Naive thymus-derived CD4-positive, alpha-beta T cell (primary cell): ENCODE data around the gene MED13. TPM values are rescaled to one million over a fixed set of nuclear protein-coding genes. Genes with fewer than 3 reads are reported as not detected.

ENCODE experiments used
- ATAC-seq: fragments of 150-1000 bp; cut with Tn5 transposase; 2 replicates; pipeline ENCODE4 v1.10.0; 2021; ENCODE audit warnings: mild to moderate bottlenecking, moderate library complexity
- CTCF ChIA-PET: fragments of 350-600 bp; sonication (Branson Sonifier 250); formaldehyde crosslinking; loops from one replicate; lab custom pipeline; 2021; ENCODE audit warnings: antibody characterized with exemption; lab: Charles Lee
- POLR2A ChIA-PET: fragments of 350-600 bp; sonication (Branson Sonifier 250); formaldehyde crosslinking; loops from one replicate; lab custom pipeline; 2021; ENCODE audit warnings: antibody characterized with exemption, inconsistent platforms; lab: Charles Lee
- DNase-seq, 9 donors: peaks; one replicate each; pipeline versions ENCODE4 v3.0.0 to v3.0.0-alpha.2; 2020 to 2022; ENCODE audit warnings: mixed read lengths in 1 of 9
- H3K27ac ChIP-seq: one replicate; pipeline ENCODE4 v1.7.0; 2013; ENCODE audit warnings: mild to moderate bottlenecking, low read depth, low read length, moderate library complexity
- H3K27me3 ChIP-seq, 2 donors: one replicate each; pipeline ENCODE4 v1.7.0; 2013; ENCODE audit warnings: low read length in 2 of 2, mild to moderate bottlenecking in 2 of 2, moderate library complexity in 2 of 2; ENCODE audit not compliant: control insufficient read depth in 2 of 2, insufficient read depth in 2 of 2
- H3K36me3 ChIP-seq, 3 experiments: 1 replicate in 2 of 3; 2 replicates in 1 of 3; pipeline ENCODE4 v1.7.0; 2013; ENCODE audit warnings: low read length in 3 of 3, mild to moderate bottlenecking in 3 of 3, moderate library complexity in 1 of 3; ENCODE audit not compliant: insufficient read depth in 3 of 3, control insufficient read depth in 2 of 3
- H3K4me1 ChIP-seq, 2 donors: one replicate each; pipeline ENCODE4 v1.7.0; 2013; ENCODE audit warnings: low read length in 2 of 2, mild to moderate bottlenecking in 2 of 2, moderate library complexity in 1 of 2; ENCODE audit not compliant: control insufficient read depth in 2 of 2, insufficient read depth in 2 of 2
- H3K4me3 ChIP-seq: 2 replicates; pipeline ENCODE4 v1.7.0; 2013; ENCODE audit warnings: mild to moderate bottlenecking, low read length
- H3K9me3 ChIP-seq, 3 experiments: 1 replicate in 2 of 3; 2 replicates in 1 of 3; pipeline ENCODE4 v1.7.0; 2013; ENCODE audit warnings: low read length in 3 of 3; ENCODE audit not compliant: control insufficient read depth in 2 of 3
- H3K27ac Mint-ChIP-seq, 9 donors: one replicate each; pipeline ENCODE4 v1.8.0; 2020 to 2022; ENCODE audit warnings: mixed read lengths in 9 of 9, mild to moderate bottlenecking in 8 of 9, moderate library complexity in 5 of 9, inconsistent platforms in 2 of 9
- H3K27me3 Mint-ChIP-seq, 5 donors: one replicate each; pipeline ENCODE4 v1.8.0; 2021 to 2022; ENCODE audit warnings: mixed read lengths in 5 of 5, mild to moderate bottlenecking in 1 of 5
- H3K36me3 Mint-ChIP-seq, 5 donors: one replicate each; pipeline ENCODE4 v1.8.0; 2020 to 2022; ENCODE audit warnings: mixed read lengths in 5 of 5, mild to moderate bottlenecking in 3 of 5, inconsistent platforms in 1 of 5
- H3K4me1 Mint-ChIP-seq, 7 donors: one replicate each; pipeline ENCODE4 v1.8.0; 2020 to 2022; ENCODE audit warnings: mixed read lengths in 7 of 7, mild to moderate bottlenecking in 3 of 7, inconsistent platforms in 1 of 7
- H3K4me3 Mint-ChIP-seq, 10 donors: one replicate each; pipeline ENCODE4 v1.8.0; 2020 to 2022; ENCODE audit warnings: mild to moderate bottlenecking in 10 of 10, mixed read lengths in 10 of 10, moderate library complexity in 6 of 10, inconsistent platforms in 2 of 10
- H3K9me3 Mint-ChIP-seq, 11 donors: one replicate each; pipeline ENCODE4 v1.8.0; 2020 to 2022; ENCODE audit warnings: mixed read lengths in 11 of 11, mild to moderate bottlenecking in 4 of 11, inconsistent platforms in 1 of 11, moderate library complexity in 1 of 11
- intact Hi-C, 2 donors: fragments of 100-400 bp; cut with micrococcal nuclease; formaldehyde crosslinking; loops; one replicate each; pipeline ENCODE4 v1.15.1; 2023
- polyA plus RNA-seq, 2 donors: library from polyadenylated mRNA; unstranded; fragments of 300-500 nt; fragmentation: Illumina TruSeq; gene quantifications; one replicate each; pipeline ENCODE4 v1.2.3, GENCODE V29; 2021
- total RNA-seq, 6 experiments: library from RNA in 5 of 6; stranded (reverse) in 5 of 6; gene quantifications; 1 replicate in 5 of 6; 2 replicates in 1 of 6; pipeline ENCODE4 v1.2.3 and lab custom pipeline; 2021 to 2026

The MED13 gene
- total and polyA plus RNA-seq, 7 experiments from 2014 or later: 3.6 to 84.8 (median 70.0) TPM

DNA sequence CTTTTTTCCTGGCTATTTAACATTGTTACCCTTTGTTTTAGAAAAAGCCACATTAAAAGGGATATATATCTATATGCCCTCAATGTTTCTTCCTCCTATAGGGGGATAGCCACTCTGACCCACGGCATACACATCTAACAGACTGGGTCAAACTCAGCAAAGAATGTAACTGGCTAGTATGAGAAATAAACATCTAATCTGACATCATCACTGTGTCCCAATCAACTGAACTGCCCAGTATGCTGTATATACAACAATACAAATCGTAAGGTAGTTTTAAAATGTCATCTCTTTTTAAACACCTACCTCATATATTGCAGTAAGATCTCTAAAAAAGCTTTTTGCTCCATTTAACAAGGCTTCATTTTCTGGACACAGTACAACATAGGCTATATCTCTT is 97.3 kb downstream of the MED13 start:
- intact Hi-C loops: loop anchor here in 1 of 2 donors (5.0 kb wide), 1 partner anchor 100 kb away; the partner anchor contains the start of gene MED13
- H3K27me3 ChIP-seq: no peaks in the 10 kb centered on the region
- H3K4me3 ChIP-seq: no peak overlapping the region
- H3K36me3 Mint-ChIP-seq: peaks cover 0 to 25% (median 12%) of the 10 kb centered on the region in 5 donors
- H3K4me1 ChIP-seq: no peaks in the 10 kb centered on the region
- no peaks in the 10 kb centered on the region for H3K9me3 ChIP-seq
- H3K27ac ChIP-seq: no peak overlapping the region
- peaks cover 5 to 58% (median 11%) of the 10 kb centered on the region in 3 experiments for H3K36me3 ChIP-seq
- no peaks in the 10 kb centered on the region for H3K9me3 Mint-ChIP-seq
- ChIA-PET POLR2A (no interaction called here), CTCF (interaction anchor here (0.5 kb wide), 1 partner anchor 98 kb away, joined by 3 read pairs; no protein-coding TSS in a partner anchor)
- H3K27me3 Mint-ChIP-seq: no peaks in the 10 kb centered on the region
- DNase-seq (no peak), ATAC-seq (no peak)
- peak overlapping the region in 1 of 9 donors; percentile 5 for H3K27ac Mint-ChIP-seq
- no peak overlapping the region for H3K4me3 Mint-ChIP-seq
- peaks cover 0 to 4% (median 0%) of the 10 kb centered on the region in 7 donors for H3K4me1 Mint-ChIP-seq

GRCh38 chr17:61966191-61966590 is 98.9 kb downstream of the MED13 start:
- Histone ChIP-seq H3K27me3 (no peaks in the 10 kb centered on the region), H3K36me3 (peaks cover 10 to 65% (median 21%) of the 10 kb centered on the region in 3 experiments), H3K27ac (no peak overlapping the region), H3K9me3 (no peaks in the 10 kb centered on the region), H3K4me1 (no peaks in the 10 kb centered on the region), H3K4me3 (no peak overlapping the region)
- Mint-ChIP-seq H3K27ac (peak overlapping the region in 2 of 9 donors; percentile 14 to 54), H3K4me1 (peaks cover 0 to 4% (median 0%) of the 10 kb centered on the region in 7 donors), H3K4me3 (no peak overlapping the region), H3K27me3 (no peaks in the 10 kb centered on the region), H3K36me3 (peaks cover 0 to 23% (median 12%) of the 10 kb centered on the region in 5 donors), H3K9me3 (no peaks in the 10 kb centered on the region)
- intact Hi-C loops: loop anchor here in 1 of 2 donors (5.0 kb wide), 1 partner anchor 101 kb away; the partner anchor contains the start of gene MED13
- CTCF ChIA-PET: no interaction called here
- POLR2A ChIA-PET: no interaction called here
- DNase-seq (no peak), ATAC-seq (no peak)

DNA sequence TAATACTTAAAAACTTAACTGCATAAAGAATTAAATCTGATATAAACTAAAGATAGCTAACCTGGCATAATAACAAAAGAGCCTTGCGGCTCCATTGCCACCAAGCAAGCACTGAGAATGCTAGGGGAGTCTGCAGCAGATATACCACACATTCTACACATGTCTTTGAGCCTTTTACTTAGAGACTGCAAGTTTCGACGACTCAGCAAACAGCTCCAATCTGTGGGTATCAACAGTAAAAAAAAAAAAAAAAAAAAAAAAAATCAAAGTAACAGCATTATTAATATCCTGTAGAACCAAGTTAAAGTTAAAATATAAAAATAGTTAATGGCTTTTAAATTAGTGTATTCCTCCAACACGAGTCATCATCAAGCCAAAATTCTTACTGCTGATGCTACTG is 109.5 kb downstream of the MED13 start:
- Mint-ChIP-seq H3K27me3 (no peaks in the 10 kb centered on the region), H3K27ac (no peak overlapping the region), H3K9me3 (no peaks in the 10 kb centered on the region), H3K4me3 (no peak overlapping the region), H3K36me3 (peaks cover 6 to 27% (median 18%) of the 10 kb centered on the region in 5 donors), H3K4me1 (no peaks in the 10 kb centered on the region)
- intact Hi-C loops: no loop called here
- Histone ChIP-seq H3K4me3 (no peak overlapping the region), H3K27me3 (no peaks in the 10 kb centered on the region), H3K4me1 (no peaks in the 10 kb centered on the region), H3K9me3 (no peaks in the 10 kb centered on the region), H3K36me3 (peaks cover 21 to 66% (median 22%) of the 10 kb centered on the region in 3 experiments), H3K27ac (no peak overlapping the region)
- ATAC-seq (no peak), DNase-seq (no peak)
- ChIA-PET POLR2A (no interaction called here), CTCF (no interaction called here)

DNA sequence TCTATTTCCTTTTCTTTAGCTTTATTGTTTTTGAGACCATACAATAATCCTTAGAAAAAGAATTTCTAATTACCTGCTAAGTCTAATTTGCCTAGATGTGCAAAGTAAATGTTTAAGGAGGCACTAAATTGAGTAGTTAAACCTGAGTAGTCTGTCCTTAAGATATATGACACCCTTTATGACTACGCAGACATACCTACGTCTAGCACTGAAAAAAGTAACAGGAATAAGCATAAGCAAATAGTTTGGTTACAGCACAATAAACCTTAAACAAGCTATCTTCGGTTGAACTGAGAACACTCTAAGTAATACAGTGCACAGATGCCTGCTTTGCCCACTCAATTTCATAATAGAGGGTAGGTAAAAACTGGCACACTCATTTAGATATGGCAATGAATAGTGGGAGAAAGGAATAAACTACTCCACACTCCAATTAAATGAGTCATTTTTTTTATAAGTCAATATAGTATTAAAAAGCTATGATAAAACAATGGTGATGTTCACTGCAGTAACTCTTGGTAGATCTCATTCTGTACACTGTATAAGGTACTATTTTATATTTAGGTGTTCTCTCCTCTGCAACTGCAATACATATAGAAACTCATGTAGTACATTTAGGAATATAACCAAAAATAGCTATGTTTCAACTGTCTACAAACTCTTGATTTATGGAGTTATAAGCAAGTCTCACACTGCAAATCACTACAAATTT is 117.6 kb downstream of the MED13 start:
- POLR2A ChIA-PET: no interaction called here
- ATAC-seq (no peak), DNase-seq (no peak)
- Histone ChIP-seq H3K9me3 (no peaks in the 10 kb centered on the region), H3K27ac (no peak overlapping the region), H3K4me1 (no peaks in the 10 kb centered on the region), H3K4me3 (no peak overlapping the region), H3K27me3 (no peaks in the 10 kb centered on the region), H3K36me3 (peaks cover 18 to 55% (median 35%) of the 10 kb centered on the region in 3 experiments)
- Mint-ChIP-seq H3K27me3 (no peaks in the 10 kb centered on the region), H3K4me1 (peaks cover 0 to 5% (median 0%) of the 10 kb centered on the region in 7 donors), H3K36me3 (peaks cover 3 to 19% (median 11%) of the 10 kb centered on the region in 5 donors), H3K9me3 (no peaks in the 10 kb centered on the region), H3K27ac (peak overlapping the region in 1 of 9 donors; percentile 25), H3K4me3 (no peak overlapping the region)
- CTCF ChIA-PET: no interaction called here
- intact Hi-C loops: no loop called here

GRCh38 chr17:61946359-61946758 is 118.7 kb downstream of the MED13 start:
- Histone ChIP-seq H3K27ac (no peak overlapping the region), H3K4me3 (no peak overlapping the region), H3K4me1 (no peaks in the 10 kb centered on the region), H3K36me3 (peaks cover 18 to 55% (median 35%) of the 10 kb centered on the region in 3 experiments), H3K9me3 (no peaks in the 10 kb centered on the region), H3K27me3 (no peaks in the 10 kb centered on the region)
- ChIA-PET POLR2A (no interaction called here), CTCF (no interaction called here)
- no peaks in the 10 kb centered on the region for H3K9me3 Mint-ChIP-seq
- no peak for DNase-seq
- no peak for ATAC-seq
- peaks cover 0 to 5% (median 0%) of the 10 kb centered on the region in 7 donors for H3K4me1 Mint-ChIP-seq
- H3K27me3 Mint-ChIP-seq: no peaks in the 10 kb centered on the region
- intact Hi-C loops: no loop called here
- H3K36me3 Mint-ChIP-seq: peaks cover 3 to 14% (median 6%) of the 10 kb centered on the region in 5 donors
- peak overlapping the region in 2 of 9 donors; percentile 20 to 52 for H3K27ac Mint-ChIP-seq
- H3K4me3 Mint-ChIP-seq: no peak overlapping the region

- no peaks in the 10 kb centered on the region for H3K9me3 ChIP-seq
- H3K36me3 ChIP-seq: peaks cover 13 to 33% (median 21%) of the 10 kb centered on the region in 3 experiments
- no peaks in the 10 kb centered on the region for H3K9me3 Mint-ChIP-seq
- DNase-seq (no peak), ATAC-seq (no peak)
- H3K4me1 Mint-ChIP-seq: peaks cover 0 to 5% (median 0%) of the 10 kb centered on the region in 7 donors
- intact Hi-C loops: no loop called here
- ChIA-PET POLR2A (no interaction called here), CTCF (interaction anchor here (1.0 kb wide), 1 partner anchor 21 kb away, joined by 3 read pairs; no protein-coding TSS in a partner anchor)
- H3K27me3 ChIP-seq: no peaks in the 10 kb centered on the region
- H3K27ac ChIP-seq: no peak overlapping the region
- no peak overlapping the region for H3K4me3 Mint-ChIP-seq
- H3K27ac Mint-ChIP-seq: peak overlapping the region in 1 of 9 donors; percentile 17
- no peak overlapping the region for H3K4me3 ChIP-seq
- no peaks in the 10 kb centered on the region for H3K4me1 ChIP-seq
- H3K27me3 Mint-ChIP-seq: no peaks in the 10 kb centered on the region
- peaks cover under 1 to 18% (median 8%) of the 10 kb centered on the region in 5 donors for H3K36me3 Mint-ChIP-seq
Measured at GRCh38 chr17:61943117-61943516, 122.0 kb downstream of the MED13 start.
